HCT116 (cell line): ENCODE measurements around the gene TRAF3IP1. TPM values are rescaled to one million over a fixed set of nuclear protein-coding genes. Genes with fewer than 3 reads are reported as not detected.

ENCODE experiments used
- ATAC-seq: fragments of 200-7000 bp; cut with Tn5 transposase; 2 replicates; pipeline ENCODE4 v1.9.1; 2020; ENCODE audit warnings: mild to moderate bottlenecking, moderate library complexity
- BruUV-seq: library from RNA; stranded (reverse); fragments of 400-500 nt; replicated peaks from 2 replicates; lab custom pipeline; 2021; lab: Mats Ljungman, UMichigan
- CTCF ChIA-PET: fragments of 300-600 bp; sonication (Branson Sonifier 250); formaldehyde crosslinking; loops from one replicate; lab custom pipeline; 2021; ENCODE audit warnings: antibody characterized with exemption; lab: Charles Lee
- POLR2A ChIA-PET: fragments of 300-600, 350-600 bp; sonication (Branson Sonifier 250); formaldehyde crosslinking; loops from one replicate; lab custom pipeline; 2021; ENCODE audit warnings: antibody characterized with exemption; lab: Charles Lee
- RAD21 ChIA-PET, 2 experiments: fragments of 300-600 bp; sonication (Branson Sonifier 250); formaldehyde crosslinking; loops; one replicate each; lab custom pipeline; 2023; ENCODE audit warnings: low total read pairs in 2 of 2; ENCODE audit not compliant: uncharacterized antibody in 2 of 2, unreplicated experiment in 2 of 2, low non-redundant PET in 1 of 2; lab: Charles Lee
- DNase-seq: peaks from one replicate; pipeline ENCODE4 v3.0.0-alpha.2; 2010; ENCODE audit warnings: low read depth, low spot score
- H2AFZ ChIP-seq: fragments of 200-600 bp; shearing (Covaris generic), sonication (generic); 2 replicates; pipeline ENCODE4 v1.6.1; 2017; ENCODE audit warnings: low read depth, mixed run types, mixed read lengths, antibody characterized with exemption, low read length; ENCODE audit not compliant: poor library complexity, severe bottlenecking
- H3K27ac ChIP-seq: 2 replicates; pipeline ENCODE4 v1.5.1; 2012; ENCODE audit warnings: low read depth, low read length
- H3K27me3 ChIP-seq: fragments of 200-600 bp; sonication (generic); 2 replicates; pipeline ENCODE4 v1.6.1; 2016; ENCODE audit warnings: mixed run types, low read length, mixed read lengths; ENCODE audit not compliant: insufficient read depth
- H3K36me3 ChIP-seq, 2 experiments: fragments of 200-500 bp in 1 of 2; fragments of 200-600 bp in 1 of 2; sonication (Bioruptor generic) in 1 of 2; sonication (generic) in 1 of 2; 2 replicates each; pipeline versions ENCODE4 v1.5.1 to v1.6.1; 2014 to 2016; ENCODE audit warnings: low read length in 2 of 2, inconsistent platforms in 1 of 2, mixed read lengths in 1 of 2, mixed run types in 1 of 2; ENCODE audit not compliant: insufficient read depth in 2 of 2, control insufficient read depth in 1 of 2
- H3K4me1 ChIP-seq, 2 experiments: fragments of 200-600 bp in 1 of 2; sonication (generic) in 1 of 2; 2 replicates each; pipeline versions ENCODE4 v1.5.1 to v1.6.1; 2012 to 2017; ENCODE audit warnings: low read length in 2 of 2, inconsistent platforms in 1 of 2, mild to moderate bottlenecking in 1 of 2, mixed read lengths in 1 of 2, mixed run types in 1 of 2, moderate library complexity in 1 of 2; ENCODE audit not compliant: insufficient read depth in 2 of 2, control insufficient read depth in 1 of 2
- H3K4me2 ChIP-seq: fragments of 200-600 bp; sonication (generic); 2 replicates; pipeline ENCODE4 v1.6.1; 2017; ENCODE audit warnings: mixed run types, low read length, mixed read lengths
- H3K4me3 ChIP-seq, 2 experiments: fragments of 200-600 bp in 1 of 2; sonication (generic) in 1 of 2; replicated peaks in 1 of 2; 2 replicates each; pipeline ENCODE4 v1.5.1; 2011 to 2016; ENCODE audit warnings: low read length in 2 of 2, control low read depth in 1 of 2, low read depth in 1 of 2, mild to moderate bottlenecking in 1 of 2, mixed read lengths in 1 of 2, mixed run types in 1 of 2
- H3K79me2 ChIP-seq: fragments of 200-600 bp; sonication (generic); 2 replicates; pipeline ENCODE4 v1.6.1; 2017; ENCODE audit warnings: mild to moderate bottlenecking, mixed run types, low read length, moderate library complexity, mixed read lengths; ENCODE audit not compliant: insufficient read depth
- H3K9ac ChIP-seq: fragments of 200-600 bp; sonication (generic); 2 replicates; pipeline ENCODE4 v1.6.1; 2016; ENCODE audit warnings: low read length, mixed read lengths
- H3K9me2 ChIP-seq: fragments of 200-600 bp; sonication (generic), shearing (Covaris generic); 2 replicates; pipeline ENCODE4 v1.6.1; 2017; ENCODE audit warnings: mixed run types, mild to moderate bottlenecking, moderate library complexity; ENCODE audit not compliant: insufficient read depth
- H3K9me3 ChIP-seq, 2 experiments: fragments of 200-500 bp in 1 of 2; fragments of 200-600 bp in 1 of 2; sonication (Bioruptor generic) in 1 of 2; sonication (generic) in 1 of 2; 2 replicates each; pipeline ENCODE4 v1.6.1; 2014 to 2017; ENCODE audit warnings: low read length in 2 of 2, mixed read lengths in 2 of 2, inconsistent platforms in 1 of 2, low read depth in 1 of 2, mild to moderate bottlenecking in 1 of 2, mixed run types in 1 of 2, moderate library complexity in 1 of 2; ENCODE audit not compliant: control insufficient read depth in 1 of 2, insufficient read depth in 1 of 2
- H4K20me1 ChIP-seq: fragments of 200-600 bp; sonication (generic), shearing (Covaris generic); 2 replicates; pipeline ENCODE4 v1.6.1; 2017; ENCODE audit warnings: mixed run types, mild to moderate bottlenecking, moderate library complexity; ENCODE audit not compliant: insufficient read depth
- ATF3 ChIP-seq: IDR thresholded peaks from 2 replicates; pipeline ENCODE4 v1.6.1; 2012
- CBX3 ChIP-seq: IDR thresholded peaks from 2 replicates; pipeline ENCODE4 v1.6.1; 2012; ENCODE audit warnings: low read depth
- CEBPB ChIP-seq: IDR thresholded peaks from 2 replicates; pipeline ENCODE4 v1.6.1; 2012; ENCODE audit warnings: low read depth
- EGR1 ChIP-seq: IDR thresholded peaks from 2 replicates; pipeline ENCODE4 v1.6.1; 2012; ENCODE audit warnings: low read depth
- EZH2 ChIP-seq: fragments of 200-600 bp; sonication (generic); IDR thresholded peaks from 2 replicates; pipeline ENCODE4 v1.6.1; 2017; ENCODE audit warnings: antibody characterized with exemption, mixed run types
- FOSL1 ChIP-seq: IDR thresholded peaks from 2 replicates; pipeline ENCODE4 v1.6.1; 2012; ENCODE audit warnings: low read depth
- JUND ChIP-seq: IDR thresholded peaks from 2 replicates; pipeline ENCODE4 v1.6.1; 2012
- MAX ChIP-seq: IDR thresholded peaks from 2 replicates; pipeline ENCODE4 v1.6.1; 2012
- REST ChIP-seq: IDR thresholded peaks from 2 replicates; pipeline ENCODE4 v1.6.1; 2012; ENCODE audit warnings: low read depth
- SP1 ChIP-seq: IDR thresholded peaks from 2 replicates; pipeline ENCODE4 v1.6.1; 2012; ENCODE audit warnings: low read depth
- YY1 ChIP-seq: IDR thresholded peaks from 2 replicates; pipeline ENCODE4 v1.6.1; 2011; ENCODE audit warnings: low read length, low read depth, moderate library complexity, mild to moderate bottlenecking; ENCODE audit not compliant: insufficient replicate concordance; ENCODE audit errors: extremely low read depth
- ZBTB33 ChIP-seq: IDR thresholded peaks from 2 replicates; pipeline ENCODE4 v1.6.1; 2011; ENCODE audit warnings: mild to moderate bottlenecking, low read length, moderate library complexity; ENCODE audit not compliant: insufficient replicate concordance; ENCODE audit errors: extremely low read depth
- ZFX ChIP-seq: fragments of 450-650 bp; IDR thresholded peaks from 2 replicates; pipeline ENCODE4 v1.6.1; 2017
- intact Hi-C: fragments of 100-400 bp; cut with micrococcal nuclease; formaldehyde crosslinking; loops from 2 replicates; pipeline ENCODE4 v1.10.0; 2022
- total RNA-seq: library from RNA; stranded (reverse); gene quantifications from one replicate; pipeline ENCODE4 v1.2.1, GENCODE V29; 2021; ENCODE audit not compliant: unreplicated experiment

TRAF3IP1 gene
- total RNA-seq, 1 experiment from 2014 or later, result 19.4 TPM

GRCh38 chr2:238431456-238431855, 111.1 kb downstream of the TRAF3IP1 start:
- Histone ChIP-seq H3K9ac (no peak overlapping the region), H3K27ac (no peak overlapping the region), H3K79me2 (peaks cover 83% of the 10 kb centered on the region), H3K36me3 (peaks cover 19 to 36% of the 10 kb centered on the region in 2 experiments; a peak in 3 of 4 replicates), H3K27me3 (no peaks in the 10 kb centered on the region), H2AFZ (no peak overlapping the region), H3K4me2 (no peak overlapping the region), H3K4me1 (peaks cover 8 to 9% of the 10 kb centered on the region in 2 experiments; a peak in 3 of 4 replicates), H3K4me3 (no peak overlapping the region), H4K20me1 (no peaks in the 10 kb centered on the region), H3K9me2 (no peaks in the 10 kb centered on the region), H3K9me3 (peaks cover 3 to 6% of the 10 kb centered on the region in 2 experiments; a peak in 2 of 4 replicates)
- CTCF ChIA-PET, result no interaction called here
- ATAC-seq, result no peak
- no TSS peak for BruUV-seq
- POLR2A ChIA-PET, result interaction anchor here (1.2 kb wide), 1 partner anchor 8 kb away, joined by 3 read pairs; no protein-coding TSS in a partner anchor
- DNase-seq, result no peak
- RAD21 ChIA-PET, result no interaction called here
- TF ChIP-seq ATF3 (no peak), EGR1 (no peak), REST (no peak), MAX (no peak), CEBPB (no peak), YY1 (no peak), SP1 (no peak), JUND (no peak), EZH2 (no peak), ZFX (no peak), CBX3 (no peak), FOSL1 (no peak), ZBTB33 (no peak)
- intact Hi-C loops, result no loop called here
